CD4-positive, alpha-beta T cell treated with Interleukin-17A for 4 hours (primary cell): ENCODE measurements around the gene MRAS.

Source experiments
- DNase-seq: peaks from one replicate; pipeline ENCODE4 v3.0.0-alpha.2; 2020; ENCODE audit warnings: mixed read lengths

MRAS gene

GRCh38 chr3:138344754-138345153, 3.6 kb upstream of the MRAS start:
- DNase-seq, result no peak

DNA sequence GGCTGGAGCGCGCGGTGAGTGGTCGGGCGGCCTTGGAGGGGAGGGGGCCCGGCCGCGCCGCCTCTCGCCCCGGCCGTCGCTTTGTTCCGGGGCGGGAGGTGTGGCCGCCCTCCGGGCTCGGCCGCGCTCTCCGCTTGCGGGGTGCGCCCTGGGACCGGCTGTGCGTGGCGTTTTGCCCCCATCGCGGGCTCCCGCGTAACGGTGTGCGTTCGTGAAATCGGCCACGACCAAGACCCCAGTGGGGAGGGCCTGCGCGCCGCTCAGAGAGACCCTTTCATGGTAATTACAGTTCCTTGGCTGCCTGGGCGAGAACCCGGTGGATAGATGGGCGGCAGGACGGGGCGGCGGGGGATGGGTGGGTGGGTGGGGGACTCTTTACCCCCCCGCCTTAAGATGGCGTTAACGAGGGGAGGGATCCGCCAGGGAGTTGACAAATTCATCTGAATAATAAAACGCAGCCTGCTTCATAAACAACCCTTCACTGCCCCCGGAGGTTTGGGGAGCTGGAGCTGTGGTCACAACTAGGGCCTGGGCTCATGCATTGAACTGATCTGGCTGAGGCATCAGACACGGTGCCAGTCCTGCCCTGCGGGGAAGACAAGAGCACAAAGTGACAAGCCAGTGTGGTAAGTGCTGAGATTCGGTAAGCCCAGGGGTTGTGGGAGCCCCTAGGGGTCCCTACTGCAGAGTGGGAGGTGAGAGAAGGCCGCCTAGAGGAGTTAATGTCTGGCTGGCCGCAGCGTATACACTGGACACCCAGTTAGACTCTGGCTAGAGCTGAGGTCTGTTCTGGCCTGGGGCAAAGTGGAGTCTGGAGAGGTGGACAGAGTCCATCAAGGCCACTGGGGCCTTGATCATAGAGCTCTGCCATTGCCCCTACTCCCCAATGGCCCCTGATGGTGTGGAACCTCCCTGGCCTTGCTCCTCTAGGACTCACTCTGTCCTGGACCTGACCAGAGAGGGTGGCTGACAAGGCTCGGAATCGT, 668 bp downstream of the MRAS start:
- no peak for DNase-seq

DNA sequence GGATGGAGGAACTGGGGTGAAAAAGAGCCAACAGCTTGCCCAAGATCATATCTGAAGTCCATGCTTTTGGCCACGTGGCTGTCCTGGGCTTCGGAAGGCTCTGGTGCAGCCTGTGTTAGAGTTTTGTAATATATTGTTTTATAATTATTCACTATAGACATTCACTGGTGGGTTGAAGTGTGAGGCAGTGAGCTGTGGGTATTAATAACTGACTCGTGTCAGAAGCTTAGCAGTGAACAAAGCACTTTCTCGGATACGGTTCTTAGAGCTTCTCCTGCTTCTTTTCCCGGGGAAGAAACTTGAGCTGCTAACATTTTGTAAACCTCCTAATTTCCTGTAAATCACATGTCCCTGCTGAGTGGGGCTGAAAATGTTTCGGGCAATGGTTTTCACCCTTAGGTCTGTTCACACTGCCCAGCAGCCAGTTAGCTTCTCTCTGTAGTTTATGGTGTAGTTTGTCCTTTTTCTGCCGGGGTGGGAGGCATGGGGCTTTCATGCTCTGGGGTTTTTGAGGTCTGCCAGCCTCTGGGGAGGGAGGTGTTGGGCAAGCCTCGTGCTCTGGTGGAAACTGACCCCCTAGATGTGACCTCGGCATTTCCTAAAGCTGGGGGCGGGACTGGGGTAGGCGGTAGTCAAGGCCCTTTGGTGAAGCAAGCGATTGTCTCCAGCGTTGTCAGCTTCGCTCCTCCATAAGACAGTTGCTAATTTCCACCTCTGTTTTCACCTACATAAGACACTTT, 1.7 kb downstream of the MRAS start:
- no peak for DNase-seq

GRCh38 chr3:138351151-138351550, 2.8 kb downstream of the MRAS start:
- DNase-seq, result no peak

- no peak for DNase-seq
Measured at GRCh38 chr3:138351916-138352550, 3.7 kb downstream of the MRAS start.

- no peak for DNase-seq
Measured at GRCh38 chr3:138354376-138354775, 6.0 kb downstream of the MRAS start.

DNA sequence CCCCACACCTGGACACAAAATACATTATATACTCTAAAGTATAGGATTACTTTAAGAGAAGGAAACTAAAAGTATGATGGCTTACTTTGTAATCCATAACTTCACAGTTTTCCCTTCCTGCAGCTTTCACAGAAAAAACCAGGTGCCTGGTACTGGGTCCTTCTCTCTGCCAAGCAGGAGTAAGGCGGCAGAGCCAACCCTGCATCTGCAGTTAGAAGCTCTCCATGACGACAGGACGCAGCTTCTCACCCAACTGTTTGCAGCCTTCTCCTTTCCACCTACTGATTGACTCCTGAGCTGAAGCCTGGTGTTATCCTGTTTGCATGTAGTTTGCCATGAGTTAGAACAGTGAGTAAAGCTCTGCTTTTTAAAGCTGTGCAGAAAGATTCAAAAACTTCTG, 6.7 kb downstream of the MRAS start:
- DNase-seq, result no peak

DNA sequence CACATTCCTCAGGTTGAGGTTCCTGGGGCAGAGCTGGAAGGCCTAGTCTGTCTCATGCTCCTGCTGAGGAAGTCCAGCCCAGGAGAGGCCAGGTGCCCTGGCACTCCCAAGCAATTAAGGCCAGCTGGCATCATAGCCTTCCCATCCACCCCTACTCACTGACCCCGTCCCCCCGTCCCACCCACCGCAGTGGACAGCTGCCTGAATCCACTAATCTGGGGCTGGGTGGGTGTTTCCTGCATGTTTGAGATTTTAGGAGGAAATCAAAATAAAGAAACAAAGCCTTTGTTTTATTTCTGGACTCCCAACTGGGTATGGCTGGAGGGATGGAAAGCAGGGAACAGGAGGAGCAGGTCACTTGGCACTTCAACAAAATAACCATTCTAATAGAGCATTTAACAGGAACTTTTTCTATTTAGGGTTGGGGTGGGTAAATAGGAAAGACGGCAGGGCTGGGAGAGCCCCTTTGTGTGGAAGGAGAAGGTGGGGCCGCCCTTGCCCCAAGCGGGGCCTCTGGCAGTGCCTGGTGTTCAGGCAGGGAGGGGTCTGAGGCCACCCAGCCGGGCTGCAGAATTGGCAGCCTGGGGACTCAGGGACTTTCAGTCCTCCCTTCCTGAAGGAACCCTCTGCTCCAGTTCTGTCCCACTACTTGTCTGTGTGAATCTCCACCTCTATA, 8.5 kb downstream of the MRAS start:
- no peak for DNase-seq

GRCh38 chr3:138359148-138359918, 11.0 kb downstream of the MRAS start:
- DNase-seq, result no peak

GRCh38 chr3:138359919-138360868, 11.8 kb downstream of the MRAS start:
- DNase-seq, result no peak

DNA sequence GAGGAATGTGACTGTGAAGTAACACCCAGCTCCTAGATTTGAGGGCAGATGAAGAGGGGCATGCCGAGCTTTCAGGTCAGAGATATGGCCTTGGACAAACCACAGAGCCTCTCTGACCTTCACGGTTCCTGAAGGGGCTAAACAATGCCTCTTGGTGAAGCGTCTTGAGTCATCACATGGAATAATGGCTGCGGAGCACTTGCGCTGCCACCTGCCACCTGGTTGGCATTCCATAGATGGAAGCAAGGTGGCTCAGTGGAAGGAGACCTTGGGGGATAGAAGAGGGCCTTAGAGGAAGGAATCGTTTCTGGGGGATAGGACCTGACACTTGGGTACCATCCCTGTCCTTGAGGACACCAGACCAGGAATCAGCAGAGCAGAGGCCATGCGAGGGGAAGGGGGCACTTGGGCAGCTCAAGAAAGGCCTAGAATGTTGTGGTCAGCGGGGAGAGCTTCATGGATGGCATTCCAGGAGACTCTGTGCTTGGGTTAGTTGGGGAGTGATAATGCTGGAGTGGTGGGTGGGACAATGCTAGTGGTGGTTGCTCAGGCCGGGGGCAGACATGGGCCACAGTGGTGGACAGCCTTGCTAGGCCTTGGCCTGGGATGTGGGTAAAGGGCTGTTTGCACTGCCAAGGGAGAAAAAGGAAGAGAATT, 12.6 kb downstream of the MRAS start:
- DNase-seq, result no peak

- DNase-seq, result no peak
Measured at GRCh38 chr3:138361561-138361971, 13.2 kb downstream of the MRAS start.

GRCh38 chr3:138362538-138362937, 14.2 kb downstream of the MRAS start:
- no peak for DNase-seq

GRCh38 chr3:138363322-138363721, 14.9 kb downstream of the MRAS start:
- no peak for DNase-seq

DNA sequence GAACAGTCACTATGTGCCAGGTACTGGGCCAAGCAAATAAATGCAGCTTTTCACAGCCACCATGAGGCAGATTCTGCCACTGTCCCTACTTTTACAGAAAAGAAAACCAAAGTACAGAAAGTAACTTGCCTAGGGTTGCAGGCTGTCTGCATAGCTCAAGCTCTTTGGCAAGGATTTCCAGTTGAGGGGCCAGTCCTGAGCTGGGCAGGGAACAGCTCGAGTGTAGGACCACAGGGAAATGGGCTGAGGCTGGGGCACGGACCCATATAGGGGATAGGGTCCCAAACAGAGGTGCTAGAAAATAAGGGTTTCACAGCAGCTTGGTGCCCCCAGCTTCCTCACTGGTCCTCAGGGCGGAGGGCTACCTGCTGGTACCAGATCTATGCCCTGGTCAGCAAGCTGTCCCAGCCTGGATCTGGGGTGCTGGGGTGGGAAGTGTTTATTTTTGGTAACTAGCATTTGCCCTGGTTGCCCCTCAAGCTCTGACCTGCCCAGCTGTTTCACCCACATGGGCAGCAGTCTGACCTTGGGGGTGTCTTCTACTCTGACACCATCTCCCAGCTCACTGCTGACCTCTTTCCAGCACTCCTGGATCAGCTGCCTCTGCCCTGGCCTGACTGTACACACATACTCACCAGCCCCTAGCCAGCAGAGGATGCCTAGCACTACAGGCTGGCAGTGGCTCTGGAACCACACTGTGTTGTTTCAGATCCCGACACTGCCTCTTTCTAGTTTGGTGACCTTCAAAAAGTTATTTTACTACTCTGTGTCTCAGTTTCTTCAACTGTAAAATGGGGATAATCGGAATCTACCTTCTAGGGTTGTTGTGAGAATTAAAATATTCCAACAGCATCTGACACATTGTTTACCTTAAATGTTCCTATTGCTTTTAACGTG, 16.2 kb downstream of the MRAS start:
- no peak for DNase-seq

- DNase-seq, result no peak
Measured at GRCh38 chr3:138365253-138365555, 16.8 kb downstream of the MRAS start.

GRCh38 chr3:138366006-138366759, 17.8 kb downstream of the MRAS start:
- no peak for DNase-seq

- no peak for DNase-seq
Measured at GRCh38 chr3:138367326-138367850, 19.0 kb downstream of the MRAS start.
